ENCODE measurements around the gene SRXN1.

GRCh38 chr20:610130-611046 is 42.6 kb downstream of the SRXN1 start, which contains the start of gene TCF15:
- TF ChIP-seq CTCF (IDR thresholded peaks at IDR 0.05) (no peak), POLR2A (IDR thresholded peaks at IDR 0.05) (peak in 1 of 2 donors; percentile 22)

All from thyroid gland (tissue), 4 donors.